NCI-H2107 (cell line): Measurements from ENCODE around the gene TAS1R3.
"Not testable (repeated sequence)": the region's sequence is repeated elsewhere in the genome, so short reads cannot be mapped to it uniquely, and the experiment has no call there.

Source experiments
- DNase-seq: peaks from one replicate; lab custom pipeline; 2025; lab: John Stamatoyannopoulos, UW

Gene TAS1R3

GRCh38 chr1:1309251-1310108, 21.6 kb upstream of the TAS1R3 start:
- DNase-seq = no peak

GRCh38 chr1:1310109-1310385, 21.0 kb upstream of the TAS1R3 start:
- DNase-seq = no peak

DNA sequence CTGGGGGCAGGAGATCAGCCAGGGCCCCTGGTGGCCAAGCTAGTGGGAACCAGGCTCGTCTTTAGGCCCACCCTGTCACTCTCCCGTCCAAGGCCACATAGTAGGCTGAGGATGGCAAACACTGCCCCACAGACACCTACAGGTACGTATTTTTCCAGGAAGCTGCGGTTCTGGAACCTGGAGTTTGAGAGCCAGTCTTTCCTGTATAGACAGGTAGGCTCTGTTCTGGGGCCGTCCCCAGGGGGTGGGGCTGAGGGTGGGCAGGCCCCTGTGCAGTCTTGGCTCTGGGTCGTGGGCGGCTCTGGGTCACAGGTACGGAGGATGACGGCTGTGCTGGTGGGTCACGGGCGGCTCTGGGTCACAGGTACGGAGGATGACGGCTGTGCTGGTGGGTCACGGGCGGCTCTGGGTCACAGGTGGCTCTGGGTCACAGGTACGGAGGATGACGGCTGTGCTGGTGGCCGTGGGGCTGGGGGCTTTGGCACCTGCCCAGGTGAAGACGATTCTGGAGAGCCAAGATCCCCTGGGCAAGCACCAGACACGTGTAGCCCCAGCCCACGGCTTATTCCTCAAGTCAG, 20.5 kb upstream of the TAS1R3 start:
- no peak for DNase-seq

GRCh38 chr1:1311107-1312104, 19.7 kb upstream of the TAS1R3 start:
- DNase-seq = no peak

GRCh38 chr1:1312450-1313314, 18.4 kb upstream of the TAS1R3 start:
- no peak for DNase-seq

- DNase-seq = no peak
Measured at GRCh38 chr1:1313500-1314236, 17.4 kb upstream of the TAS1R3 start.

DNA sequence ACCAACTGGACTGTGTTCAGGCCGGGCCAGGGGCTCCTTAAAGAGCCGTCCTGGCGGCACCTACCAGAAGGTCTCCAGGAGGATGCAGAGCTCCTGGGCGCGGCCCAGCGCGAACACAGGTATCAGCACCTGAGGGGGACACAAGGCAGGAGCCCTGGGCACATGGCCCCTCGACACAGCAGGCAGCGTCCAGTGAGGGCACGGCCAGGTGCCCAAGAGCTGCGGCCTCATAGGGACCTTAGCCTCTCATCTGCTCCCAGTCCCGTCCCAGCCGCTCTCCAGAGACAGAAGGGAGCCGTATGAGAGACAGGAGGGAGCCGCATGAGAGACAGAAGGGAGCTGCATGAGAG, 16.9 kb upstream of the TAS1R3 start:
- no peak for DNase-seq

DNA sequence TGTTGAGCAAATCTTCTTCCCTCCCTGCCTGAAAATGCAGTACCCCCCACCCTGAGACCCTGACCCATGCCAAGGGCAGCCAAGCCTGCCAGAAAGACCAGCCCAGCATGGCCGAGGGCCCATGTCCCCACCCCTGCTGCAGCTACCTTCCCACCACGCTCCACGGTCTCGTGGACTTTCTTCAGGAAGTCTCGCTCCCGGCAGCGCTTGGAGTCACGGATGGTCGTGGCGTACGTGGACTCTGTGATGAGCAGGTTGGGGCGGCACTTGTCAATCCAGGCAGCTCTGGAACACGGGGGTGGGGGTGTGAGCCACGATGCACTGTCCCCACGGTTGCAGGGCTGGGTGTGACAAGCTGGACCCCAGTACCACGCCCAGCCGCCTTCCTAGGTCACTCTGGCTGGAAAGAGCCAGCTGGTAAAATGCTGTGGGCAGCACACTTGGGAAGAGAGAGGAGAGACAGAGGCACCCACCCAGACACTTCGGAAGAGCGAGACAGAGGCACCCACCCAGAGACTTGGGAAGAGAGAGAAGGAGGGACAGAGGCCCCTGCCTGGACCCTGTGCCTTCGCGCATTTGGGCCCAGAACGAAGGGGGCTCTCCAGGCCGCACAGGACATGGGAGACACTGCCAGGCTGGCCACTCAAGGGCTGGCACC, 16.3 kb upstream of the TAS1R3 start:
- DNase-seq = no peak

- DNase-seq = no peak
Measured at GRCh38 chr1:1315435-1315954, 15.6 kb upstream of the TAS1R3 start.

DNA sequence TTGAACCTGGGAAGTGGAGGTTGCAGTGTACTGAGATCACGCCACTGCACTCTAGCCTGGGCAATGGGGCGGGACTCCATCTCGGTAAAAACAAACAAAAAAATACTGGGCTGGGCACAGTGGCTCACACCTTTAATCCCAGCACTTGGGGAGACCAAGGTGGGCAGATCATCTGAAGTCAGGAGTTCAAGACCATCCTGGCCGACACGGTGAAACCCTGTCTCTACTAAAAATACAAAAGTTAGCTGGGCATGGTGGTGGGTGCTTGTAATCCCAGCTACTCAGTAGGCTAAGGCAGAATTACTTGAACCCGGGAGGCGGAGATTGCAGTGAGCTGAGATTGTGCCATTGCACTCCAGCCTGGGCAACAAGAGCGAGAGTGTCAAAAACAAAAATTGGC, 14.9 kb upstream of the TAS1R3 start:
- DNase-seq = not testable (repeated sequence)

DNA sequence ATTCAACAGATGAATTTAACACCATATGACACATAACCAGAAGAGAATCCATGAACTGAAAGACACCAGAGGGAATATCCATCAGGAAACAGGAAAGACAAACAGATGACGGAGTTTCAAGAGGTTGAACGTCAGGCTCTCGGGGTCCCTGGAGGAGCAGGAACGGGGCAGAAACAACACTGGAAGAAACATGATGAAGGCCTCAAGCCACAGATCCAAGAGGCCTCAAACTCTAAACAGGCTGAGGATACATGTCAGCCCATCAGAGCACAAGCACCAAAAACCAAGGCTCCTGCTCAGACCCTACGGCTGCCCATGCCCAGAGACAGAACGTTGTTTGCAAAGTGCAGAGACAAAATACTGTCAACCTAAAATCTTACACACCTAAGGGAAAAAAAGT, 13.7 kb upstream of the TAS1R3 start:
- no peak for DNase-seq

GRCh38 chr1:1318131-1318652, 12.9 kb upstream of the TAS1R3 start:
- DNase-seq = no peak

- DNase-seq = no peak
Measured at GRCh38 chr1:1318777-1319645, 12.1 kb upstream of the TAS1R3 start.

DNA sequence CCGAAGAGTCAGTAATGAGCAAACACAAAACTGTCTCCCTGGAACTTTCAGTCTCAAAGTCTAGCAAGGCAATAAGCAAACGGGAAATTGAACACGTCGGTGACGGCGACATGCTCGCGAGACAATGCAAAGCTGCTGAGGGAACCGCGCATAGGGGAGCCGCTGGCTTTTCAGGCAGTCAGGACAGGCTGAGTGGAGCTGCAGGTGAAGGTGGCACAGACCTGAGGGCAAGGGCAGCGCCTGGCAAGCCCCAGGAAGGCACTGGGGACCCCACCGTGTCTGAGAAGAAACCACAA, 11.5 kb upstream of the TAS1R3 start:
- DNase-seq = no peak

DNA sequence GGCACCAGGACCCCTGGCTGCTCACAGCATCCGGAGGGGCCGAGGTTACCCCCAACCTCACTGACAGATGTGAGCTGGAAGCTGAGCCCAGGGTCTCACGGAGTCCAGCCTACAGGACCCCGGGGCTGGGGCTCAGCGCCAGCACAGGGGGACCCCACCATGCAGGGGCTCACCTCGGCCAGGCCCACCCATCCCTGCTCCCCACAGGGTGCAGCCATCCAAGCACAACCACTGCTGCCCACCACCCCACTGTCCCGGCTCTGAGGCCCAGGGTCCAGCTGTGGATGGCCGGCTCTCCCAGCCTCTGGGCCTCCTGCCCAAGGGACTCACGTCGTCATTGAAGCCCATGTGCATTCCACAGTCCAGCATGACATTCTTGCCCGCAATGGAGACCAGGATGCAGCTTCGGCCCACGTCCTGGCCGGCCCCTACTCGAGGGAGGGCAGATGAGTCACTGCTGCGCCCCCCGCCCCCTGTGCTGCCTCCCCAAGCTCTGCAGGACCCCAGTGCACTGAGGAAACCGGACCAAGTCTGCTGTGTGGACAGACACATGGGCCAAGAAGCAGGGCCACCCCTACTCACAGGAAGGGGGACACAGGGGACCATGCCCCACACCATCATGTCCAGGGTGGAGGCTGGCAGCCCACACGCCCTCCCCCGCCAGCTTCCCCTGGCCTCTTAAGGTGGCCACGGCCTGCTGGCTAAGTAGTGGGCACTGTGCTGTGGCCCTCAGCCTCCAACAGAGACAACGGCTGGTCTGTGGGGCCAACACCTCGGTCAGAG, 10.2 kb upstream of the TAS1R3 start:
- DNase-seq = no peak

GRCh38 chr1:1321477-1321876, 9.6 kb upstream of the TAS1R3 start:
- no peak for DNase-seq

DNA sequence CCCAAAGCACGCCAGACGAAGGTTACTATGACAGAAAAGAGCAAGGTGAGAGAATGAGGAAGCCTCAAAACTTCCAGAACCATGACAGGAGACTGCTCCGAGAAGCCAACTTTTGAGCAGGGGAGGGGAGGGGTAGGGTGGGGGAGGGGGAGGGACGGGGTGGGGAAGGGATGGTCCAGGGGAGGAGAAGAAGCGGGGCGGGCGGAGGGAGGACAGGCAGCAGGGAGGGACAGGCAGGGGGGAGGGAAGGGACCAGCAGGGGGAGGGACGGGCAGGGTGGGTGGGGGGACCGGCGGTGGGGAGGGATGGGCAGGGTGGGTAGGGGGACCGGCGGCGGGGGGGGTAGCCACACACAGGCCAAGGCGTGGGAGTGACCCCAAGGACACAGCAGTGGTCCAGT, 8.7 kb upstream of the TAS1R3 start:
- no peak for DNase-seq

GRCh38 chr1:1322952-1323351, 8.1 kb upstream of the TAS1R3 start:
- DNase-seq = no peak

- no peak for DNase-seq
Measured at GRCh38 chr1:1324084-1324523, 7.0 kb upstream of the TAS1R3 start.
